ENCODE data around the gene MTHFR. TPM values are rescaled to one million over a fixed set of nuclear protein-coding genes. Genes with fewer than 3 reads are reported as not detected.

The MTHFR gene
- polyA plus RNA-seq, 1 donor from 2014 or later: 14.3 TPM

- H3K36me3 Mint-ChIP-seq: no peaks in the 10 kb centered on the region
- H3K4me3 Mint-ChIP-seq: no peak overlapping the region
- H3K27me3 Mint-ChIP-seq: no peaks in the 10 kb centered on the region
- H3K4me1 Mint-ChIP-seq: peaks cover 0 to 5% (median 4%) of the 10 kb centered on the region in 3 donors
- H3K27ac Mint-ChIP-seq: no peak overlapping the region
- H3K9me3 Mint-ChIP-seq: no peaks in the 10 kb centered on the region
These were observed 36.5 kb downstream of the MTHFR start for GRCh38 chr1:11769274-11769673.

- H3K4me3 Mint-ChIP-seq: no peak overlapping the region
- H3K9me3 Mint-ChIP-seq: no peaks in the 10 kb centered on the region
- no peaks in the 10 kb centered on the region for H3K27me3 Mint-ChIP-seq
- no peak overlapping the region for H3K27ac Mint-ChIP-seq
- no peaks in the 10 kb centered on the region for H3K36me3 Mint-ChIP-seq
- H3K4me1 Mint-ChIP-seq: peaks cover 0 to 5% (median 4%) of the 10 kb centered on the region in 3 donors
These were observed 36.9 kb downstream of the MTHFR start for GRCh38 chr1:11768821-11769220.

- Mint-ChIP-seq H3K27ac (no peak overlapping the region), H3K4me1 (peaks cover 0 to 5% (median 4%) of the 10 kb centered on the region in 3 donors), H3K4me3 (no peak overlapping the region), H3K9me3 (no peaks in the 10 kb centered on the region), H3K36me3 (no peaks in the 10 kb centered on the region), H3K27me3 (peaks cover 4% of the 10 kb centered on the region)
These were observed 37.7 kb downstream of the MTHFR start for GRCh38 chr1:11767922-11768704.

GRCh38 chr1:11766429-11766776 is 39.4 kb downstream of the MTHFR start:
- Mint-ChIP-seq H3K9me3 (no peaks in the 10 kb centered on the region), H3K27ac (no peak overlapping the region), H3K4me1 (no peaks in the 10 kb centered on the region), H3K4me3 (no peak overlapping the region), H3K27me3 (peaks cover 15% of the 10 kb centered on the region), H3K36me3 (no peaks in the 10 kb centered on the region)

- H3K4me3 Mint-ChIP-seq: no peak overlapping the region
- peaks cover 0 to 1% (median 0%) of the 10 kb centered on the region in 3 donors for H3K4me1 Mint-ChIP-seq
- H3K36me3 Mint-ChIP-seq: no peaks in the 10 kb centered on the region
- no peaks in the 10 kb centered on the region for H3K9me3 Mint-ChIP-seq
- H3K27ac Mint-ChIP-seq: no peak overlapping the region
- peaks cover 16% of the 10 kb centered on the region for H3K27me3 Mint-ChIP-seq
These were observed 39.9 kb downstream of the MTHFR start for GRCh38 chr1:11765661-11766428.

GRCh38 chr1:11764519-11764918 is 41.2 kb downstream of the MTHFR start:
- Mint-ChIP-seq H3K27me3 (peaks cover 16% of the 10 kb centered on the region), H3K4me1 (peaks cover 0 to 1% (median 0%) of the 10 kb centered on the region in 3 donors), H3K36me3 (peaks cover 3% of the 10 kb centered on the region), H3K4me3 (no peak overlapping the region), H3K27ac (no peak overlapping the region), H3K9me3 (no peaks in the 10 kb centered on the region)

- Mint-ChIP-seq H3K9me3 (no peaks in the 10 kb centered on the region), H3K4me1 (peaks cover 0 to 1% (median 0%) of the 10 kb centered on the region in 3 donors), H3K4me3 (no peak overlapping the region), H3K36me3 (peaks cover 3% of the 10 kb centered on the region), H3K27me3 (peaks cover 16% of the 10 kb centered on the region), H3K27ac (no peak overlapping the region)
These were observed 41.6 kb downstream of the MTHFR start for GRCh38 chr1:11764115-11764514.

- H3K36me3 Mint-ChIP-seq: peaks cover 3% of the 10 kb centered on the region
- H3K27ac Mint-ChIP-seq: peak within 1 kb of the TSS in 1 of 3 donors; percentile 90
- H3K4me1 Mint-ChIP-seq: peaks cover 0 to 1% (median 0%) of the 10 kb centered on the region in 3 donors
- no peaks in the 10 kb centered on the region for H3K9me3 Mint-ChIP-seq
- peaks cover 16% of the 10 kb centered on the region for H3K27me3 Mint-ChIP-seq
- peak within 1 kb of the TSS in 1 of 4 donors; percentile 76 for H3K4me3 Mint-ChIP-seq
These were observed 43.8 kb downstream of the MTHFR start, which contains the start of gene C1orf167 for GRCh38 chr1:11761988-11762406. Gene C1orf167, plus strand, starts transcription at chr1:11762193. Its CDS starts 2,208 bp downstream, at chr1:11764401.

- Mint-ChIP-seq H3K27ac (peak overlapping the region in 1 of 3 donors; percentile 71), H3K9me3 (no peaks in the 10 kb centered on the region), H3K27me3 (peaks cover 20% of the 10 kb centered on the region), H3K4me3 (peak overlapping the region in 1 of 4 donors; percentile 76), H3K36me3 (peaks cover 3% of the 10 kb centered on the region), H3K4me1 (peaks cover 0 to 1% (median 0%) of the 10 kb centered on the region in 3 donors)
These were observed 44.5 kb downstream of the MTHFR start for GRCh38 chr1:11761285-11761684.

GRCh38 chr1:11759791-11760190 is 46.0 kb downstream of the MTHFR start:
- Mint-ChIP-seq H3K27ac (no peak overlapping the region), H3K4me3 (no peak overlapping the region), H3K4me1 (peaks cover 0 to 1% (median 0%) of the 10 kb centered on the region in 3 donors), H3K9me3 (no peaks in the 10 kb centered on the region), H3K36me3 (peaks cover 3% of the 10 kb centered on the region), H3K27me3 (peaks cover 24% of the 10 kb centered on the region)

GRCh38 chr1:11757047-11757446 is 48.7 kb downstream of the MTHFR start:
- no peak overlapping the region for H3K4me3 Mint-ChIP-seq
- peaks cover 16% of the 10 kb centered on the region for H3K27me3 Mint-ChIP-seq
- no peak overlapping the region for H3K27ac Mint-ChIP-seq
- H3K4me1 Mint-ChIP-seq: peaks cover 0 to 1% (median 0%) of the 10 kb centered on the region in 3 donors
- peaks cover 3% of the 10 kb centered on the region for H3K36me3 Mint-ChIP-seq
- H3K9me3 Mint-ChIP-seq: no peaks in the 10 kb centered on the region

- Mint-ChIP-seq H3K4me1 (peaks cover 0 to 3% (median 3%) of the 10 kb centered on the region in 3 donors), H3K4me3 (no peak overlapping the region), H3K27ac (no peak overlapping the region), H3K9me3 (no peaks in the 10 kb centered on the region), H3K36me3 (no peaks in the 10 kb centered on the region), H3K27me3 (peaks cover 9% of the 10 kb centered on the region)
These were observed 52.1 kb downstream of the MTHFR start for GRCh38 chr1:11753555-11754208.

- Mint-ChIP-seq H3K27ac (peak overlapping the region in 1 of 3 donors; percentile 77), H3K9me3 (no peaks in the 10 kb centered on the region), H3K36me3 (no peaks in the 10 kb centered on the region), H3K27me3 (peaks cover 9% of the 10 kb centered on the region), H3K4me3 (no peak overlapping the region), H3K4me1 (peaks cover 0 to 3% (median 3%) of the 10 kb centered on the region in 3 donors)
These were observed 53.2 kb downstream of the MTHFR start for GRCh38 chr1:11752359-11753088.

- H3K27ac Mint-ChIP-seq: no peak overlapping the region
- H3K36me3 Mint-ChIP-seq: peaks cover 2% of the 10 kb centered on the region
- H3K4me3 Mint-ChIP-seq: peak overlapping the region in 1 of 4 donors; percentile 63
- H3K4me1 Mint-ChIP-seq: peaks cover 4 to 8% (median 6%) of the 10 kb centered on the region in 3 donors
- H3K9me3 Mint-ChIP-seq: no peaks in the 10 kb centered on the region
- H3K27me3 Mint-ChIP-seq: peaks cover 3% of the 10 kb centered on the region
These were observed 54.7 kb downstream of the MTHFR start for GRCh38 chr1:11751087-11751486.
